Endodermal cell (in vitro differentiated cells): ENCODE measurements around the gene CR2. TPM values are rescaled to one million over a fixed set of nuclear protein-coding genes. Genes with fewer than 3 reads are reported as not detected.

Source experiments
- DNase-seq: peaks from one replicate; pipeline ENCODE4 v3.0.0-alpha.2; 2017
- H3K27ac ChIP-seq: 2 replicates; pipeline ENCODE4 v1.5.1; 2013; ENCODE audit warnings: mild to moderate bottlenecking, low read depth, low read length, moderate library complexity
- H3K27me3 ChIP-seq: 2 replicates; pipeline ENCODE4 v1.6.1; 2013; ENCODE audit warnings: mild to moderate bottlenecking, low read length, moderate library complexity; ENCODE audit not compliant: insufficient read depth, control insufficient read depth, poor library complexity, severe bottlenecking
- H3K36me3 ChIP-seq: 2 replicates; pipeline ENCODE4 v1.7.0; 2013; ENCODE audit warnings: mild to moderate bottlenecking, low read length, moderate library complexity; ENCODE audit not compliant: control insufficient read depth, insufficient read depth
- H3K4me1 ChIP-seq: one replicate; pipeline ENCODE4 v1.7.0; 2013; ENCODE audit warnings: low read length; ENCODE audit not compliant: control insufficient read depth, insufficient read depth
- H3K4me3 ChIP-seq: 2 replicates; pipeline ENCODE4 v1.5.1; 2013; ENCODE audit warnings: mild to moderate bottlenecking, low read length, moderate library complexity
- H3K9ac ChIP-seq: 2 replicates; pipeline ENCODE4 v1.6.1; 2013; ENCODE audit warnings: mild to moderate bottlenecking, low read length, moderate library complexity; ENCODE audit not compliant: poor library complexity, severe bottlenecking; ENCODE audit errors: extremely low read depth
- H3K9me3 ChIP-seq: 2 replicates; pipeline ENCODE4 v1.6.1; 2013; ENCODE audit warnings: mild to moderate bottlenecking, low read length, moderate library complexity; ENCODE audit not compliant: control insufficient read depth
- H3K27ac Mint-ChIP-seq: 2 replicates; pipeline ENCODE4 v1.8.0; 2020; ENCODE audit warnings: mixed read lengths
- H3K27me3 Mint-ChIP-seq: 2 replicates; pipeline ENCODE4 v1.8.0; 2021; ENCODE audit warnings: mild to moderate bottlenecking, mixed read lengths; ENCODE audit not compliant: insufficient read depth
- H3K36me3 Mint-ChIP-seq: 2 replicates; pipeline ENCODE4 v1.8.0; 2020; ENCODE audit warnings: low read depth, mixed read lengths
- H3K4me1 Mint-ChIP-seq: 2 replicates; pipeline ENCODE4 v1.8.0; 2020; ENCODE audit warnings: mixed read lengths
- H3K4me3 Mint-ChIP-seq: 2 replicates; pipeline ENCODE4 v1.8.0; 2020; ENCODE audit warnings: mild to moderate bottlenecking, moderate library complexity, mixed read lengths
- H3K9me3 Mint-ChIP-seq: 2 replicates; pipeline ENCODE4 v1.8.0; 2020; ENCODE audit warnings: mild to moderate bottlenecking, mixed read lengths
- CTCF ChIP-seq: fragments of 200-600 bp; sonication (generic); conservative IDR thresholded peaks from 2 replicates; pipeline ENCODE4 v1.5.0; 2021; ENCODE audit warnings: antibody characterized with exemption, mild to moderate bottlenecking
- WGBS, 2 experiments: methylation state at CpG; one replicate each; pipeline versions ENCODE4 v1.1.5 to v1.1.7; 2013; ENCODE audit warnings: missing lambda C conversion rate in 2 of 2, mixed read lengths in 1 of 2; ENCODE audit not compliant: insufficient coverage in 1 of 2, insufficient read length in 1 of 2; 5-methylcytosine and 5-hydroxymethylcytosine counted together
- total RNA-seq, 2 donors: library from RNA; stranded (reverse); fragmentation: NEBNext Ultra II Directional in 1 of 2; extraction: Animal tissue kit (Norgen Biotek cat#: 25700) in 1 of 2; gene quantifications; 2 replicates in 1 of 2; 3 replicates in 1 of 2; pipeline ENCODE4 v1.2.1, GENCODE V29; 2021

CR2 gene
- total RNA-seq, 2 donors from 2014 or later: 0.48 to 2.1 TPM

GRCh38 chr1:207461649-207462048, 7.5 kb downstream of the CR2 start:
- peaks cover 11% of the 10 kb centered on the region for H3K27me3 Mint-ChIP-seq
- Histone ChIP-seq H3K27ac (no peak overlapping the region), H3K36me3 (no peaks in the 10 kb centered on the region), H3K9ac (no peak overlapping the region), H3K4me1 (no peaks in the 10 kb centered on the region), H3K27me3 (peaks cover 68% of the 10 kb centered on the region), H3K9me3 (no peaks in the 10 kb centered on the region), H3K4me3 (no peak overlapping the region)
- H3K4me1 Mint-ChIP-seq: no peaks in the 10 kb centered on the region
- no peak overlapping the region for H3K4me3 Mint-ChIP-seq
- no peak overlapping the region for H3K27ac Mint-ChIP-seq
- DNase-seq: no peak
- no peaks in the 10 kb centered on the region for H3K36me3 Mint-ChIP-seq
- WGBS, 2 experiments: 84% methylated on average over 1 of the region's 1 CpG; no CpG with 5 or more reads in 1 of the 2 experiments
- no peak for TF ChIP-seq CTCF
- H3K9me3 Mint-ChIP-seq: no peaks in the 10 kb centered on the region

GRCh38 chr1:207462535-207462934, 8.4 kb downstream of the CR2 start:
- no peak overlapping the region for H3K27ac ChIP-seq
- no peak for TF ChIP-seq CTCF
- H3K9me3 ChIP-seq: no peaks in the 10 kb centered on the region
- H3K27me3 Mint-ChIP-seq: peaks cover 11% of the 10 kb centered on the region
- no peak overlapping the region for H3K27ac Mint-ChIP-seq
- H3K4me3 ChIP-seq: no peak overlapping the region
- no peaks in the 10 kb centered on the region for H3K36me3 ChIP-seq
- peaks cover 65% of the 10 kb centered on the region for H3K27me3 ChIP-seq
- no peak overlapping the region for H3K4me3 Mint-ChIP-seq
- no peaks in the 10 kb centered on the region for H3K36me3 Mint-ChIP-seq
- no peak for DNase-seq
- no peak overlapping the region for H3K9ac ChIP-seq
- H3K4me1 Mint-ChIP-seq: no peaks in the 10 kb centered on the region
- no peaks in the 10 kb centered on the region for H3K4me1 ChIP-seq
- no peaks in the 10 kb centered on the region for H3K9me3 Mint-ChIP-seq

- peaks cover 11% of the 10 kb centered on the region for H3K27me3 Mint-ChIP-seq
- H3K36me3 ChIP-seq: no peaks in the 10 kb centered on the region
Observed at GRCh38 chr1:207463021-207463420, 8.9 kb downstream of the CR2 start.

More at GRCh38 chr1:207463021-207463420, 8.9 kb downstream of the CR2 start:
- no peak for TF ChIP-seq CTCF
- Mint-ChIP-seq H3K27ac (no peak overlapping the region), H3K4me3 (no peak overlapping the region), H3K4me1 (no peaks in the 10 kb centered on the region), H3K9me3 (no peaks in the 10 kb centered on the region), H3K36me3 (no peaks in the 10 kb centered on the region)
- DNase-seq: no peak
- Histone ChIP-seq H3K9ac (no peak overlapping the region), H3K4me1 (no peaks in the 10 kb centered on the region), H3K4me3 (no peak overlapping the region), H3K9me3 (no peaks in the 10 kb centered on the region), H3K27me3 (peaks cover 61% of the 10 kb centered on the region), H3K27ac (no peak overlapping the region)
